Hepatocyte (in vitro differentiated cells): ENCODE results near the gene C6orf132.

Experiments
- EZH2 ChIP-seq: fragments of 200-600 bp; sonication (generic); IDR thresholded peaks from 2 replicates; pipeline ENCODE4 v1.6.1; 2016; ENCODE audit warnings: antibody characterized with exemption, mild to moderate bottlenecking, borderline replicate concordance
- TF ChIP-seq, protein P1 (sequence below): fragments of 200-600 bp; sonication (generic); IDR thresholded peaks from 2 replicates; pipeline ENCODE4 v1.5.1; 2016; ENCODE audit warnings: antibody characterized with exemption, mild to moderate bottlenecking; ENCODE audit not compliant: poor library complexity

DNA sequence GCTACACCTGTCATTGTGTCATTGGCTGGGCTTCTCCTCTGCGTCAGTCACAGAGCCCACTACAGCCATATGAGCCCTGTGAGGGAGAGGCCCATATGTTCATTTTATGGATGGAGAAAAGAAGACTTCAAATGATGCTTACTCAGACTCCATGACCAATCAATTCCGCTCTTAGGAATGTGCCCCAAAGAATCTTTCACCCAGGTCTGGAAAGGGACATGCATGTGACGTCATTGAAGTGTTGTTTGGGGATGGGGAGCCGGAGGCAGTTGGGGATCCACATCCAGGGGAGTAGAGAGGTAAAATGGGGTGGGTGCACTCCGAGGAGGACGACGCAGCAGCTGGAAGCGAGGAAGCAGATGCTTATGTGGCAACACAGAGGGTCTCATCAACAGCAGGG, 9.6 kb upstream of the C6orf132 start:
- TF ChIP-seq, protein P1, sequence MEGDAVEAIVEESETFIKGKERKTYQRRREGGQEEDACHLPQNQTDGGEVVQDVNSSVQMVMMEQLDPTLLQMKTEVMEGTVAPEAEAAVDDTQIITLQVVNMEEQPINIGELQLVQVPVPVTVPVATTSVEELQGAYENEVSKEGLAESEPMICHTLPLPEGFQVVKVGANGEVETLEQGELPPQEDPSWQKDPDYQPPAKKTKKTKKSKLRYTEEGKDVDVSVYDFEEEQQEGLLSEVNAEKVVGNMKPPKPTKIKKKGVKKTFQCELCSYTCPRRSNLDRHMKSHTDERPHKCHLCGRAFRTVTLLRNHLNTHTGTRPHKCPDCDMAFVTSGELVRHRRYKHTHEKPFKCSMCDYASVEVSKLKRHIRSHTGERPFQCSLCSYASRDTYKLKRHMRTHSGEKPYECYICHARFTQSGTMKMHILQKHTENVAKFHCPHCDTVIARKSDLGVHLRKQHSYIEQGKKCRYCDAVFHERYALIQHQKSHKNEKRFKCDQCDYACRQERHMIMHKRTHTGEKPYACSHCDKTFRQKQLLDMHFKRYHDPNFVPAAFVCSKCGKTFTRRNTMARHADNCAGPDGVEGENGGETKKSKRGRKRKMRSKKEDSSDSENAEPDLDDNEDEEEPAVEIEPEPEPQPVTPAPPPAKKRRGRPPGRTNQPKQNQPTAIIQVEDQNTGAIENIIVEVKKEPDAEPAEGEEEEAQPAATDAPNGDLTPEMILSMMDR: no peak
- no peak for TF ChIP-seq EZH2
